OCI-LY7 (cell line): ENCODE results near the gene SMTN.

Source experiments
- CTCF ChIP-seq: fragments of 200-600 bp; sonication (generic); conservative IDR thresholded peaks from 2 replicates; pipeline ENCODE4 v1.5.1; 2014; ENCODE audit warnings: mild to moderate bottlenecking, antibody characterized with exemption, low read length, moderate library complexity, mixed read lengths
- EZH2phosphoT487 ChIP-seq: fragments of 200-600 bp; sonication (generic); IDR thresholded peaks from 2 replicates; pipeline ENCODE4 v1.6.1; 2018; ENCODE audit warnings: low read depth, borderline replicate concordance, mild to moderate bottlenecking, mixed run types, antibody characterized with exemption, low read length, moderate library complexity, mixed read lengths

- TF ChIP-seq CTCF (no peak), EZH2phosphoT487 (no peak)
These were observed 12.2 kb downstream of the SMTN start for GRCh38 chr22:31093086-31093850.
